GM21381 (cell line): Measurements from ENCODE around the gene DNMT1.
"Not testable (repeated sequence)": the region's sequence is repeated elsewhere in the genome, so short reads cannot be mapped to it uniquely, and the experiment has no call there.

ENCODE experiments used
- ATAC-seq: cut with Tn5 transposase; IDR thresholded peaks from one replicate; pipeline ENCODE4 v1.9.1; 2021; ENCODE audit warnings: mild to moderate bottlenecking, moderate library complexity; ENCODE audit not compliant: unreplicated experiment

DNMT1 gene

DNA sequence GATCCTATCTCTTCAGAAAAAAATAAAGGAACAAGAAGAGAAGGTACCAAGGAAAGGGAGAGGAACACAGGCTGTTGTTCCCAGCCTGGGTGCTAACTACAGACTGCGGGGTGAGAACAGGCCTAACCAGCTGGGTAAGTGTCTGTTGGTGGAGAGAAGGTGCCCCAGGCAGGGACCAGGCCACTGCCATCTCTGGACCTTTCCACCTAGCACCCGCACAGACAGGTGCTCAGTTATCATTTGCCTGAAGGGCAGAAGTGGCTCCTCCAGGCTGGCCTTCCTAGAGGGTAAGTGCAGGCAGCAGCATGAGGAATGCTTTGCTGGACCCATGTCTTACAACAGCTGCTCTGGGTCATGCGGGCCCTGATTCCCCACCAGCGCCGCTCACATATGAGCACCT lies 10.1 kb downstream of the DNMT1 start:
- ATAC-seq: no peak

DNA sequence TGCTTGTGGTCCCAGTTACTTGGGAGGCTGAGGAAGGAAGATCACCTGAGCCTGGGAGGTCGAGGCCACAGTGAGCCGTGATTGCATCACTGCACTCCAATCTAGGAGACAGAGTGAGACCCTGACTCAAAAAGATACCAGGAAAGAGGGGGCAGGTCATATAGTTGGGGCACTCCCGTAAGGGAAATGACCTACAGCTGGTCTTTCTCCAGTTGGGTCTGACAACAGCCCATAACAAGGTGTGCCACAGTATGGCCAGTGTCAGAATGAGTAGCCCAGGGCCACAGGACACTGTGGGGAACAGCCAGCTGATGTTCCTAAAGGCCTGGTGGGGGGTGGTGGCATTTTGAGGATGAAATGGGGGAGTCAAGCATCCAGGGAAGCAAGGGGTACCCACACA lies 10.8 kb downstream of the DNMT1 start:
- no peak for ATAC-seq

DNA sequence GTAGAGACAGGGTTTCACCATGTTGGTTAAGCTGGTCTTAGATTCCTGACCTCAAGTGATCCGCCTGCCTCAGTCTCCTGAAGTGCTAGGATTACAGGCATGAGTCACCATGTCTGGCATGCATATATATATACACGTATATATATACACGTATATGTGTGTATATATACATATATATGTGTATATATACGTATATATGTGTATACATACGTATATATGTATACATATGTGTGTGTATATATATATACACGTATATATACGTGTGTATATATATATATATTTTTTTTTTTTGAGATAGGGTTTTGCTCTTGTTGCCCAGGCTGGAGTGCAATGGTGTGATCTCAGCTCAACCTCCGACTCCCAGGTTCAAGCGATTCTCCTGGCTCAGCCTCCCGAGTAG lies 11.9 kb downstream of the DNMT1 start:
- no peak for ATAC-seq

DNA sequence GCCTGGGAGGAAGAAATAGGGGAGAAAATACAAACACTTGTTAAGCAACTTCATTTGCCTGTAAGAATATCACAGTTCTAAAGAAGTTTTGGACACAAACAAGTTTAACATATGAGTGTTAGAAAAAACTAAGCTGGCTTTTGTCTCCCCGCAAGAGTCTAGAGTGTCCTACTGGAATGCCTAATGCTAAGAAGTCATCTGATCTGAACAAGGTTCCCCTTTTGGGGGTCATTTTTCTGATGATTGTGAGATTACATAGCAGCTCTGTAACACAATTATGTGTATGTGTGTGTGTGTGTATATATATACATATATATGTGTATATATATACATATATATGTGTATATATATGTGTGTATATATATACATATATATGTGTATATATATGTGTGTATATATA lies 12.7 kb downstream of the DNMT1 start:
- no peak for ATAC-seq

DNA sequence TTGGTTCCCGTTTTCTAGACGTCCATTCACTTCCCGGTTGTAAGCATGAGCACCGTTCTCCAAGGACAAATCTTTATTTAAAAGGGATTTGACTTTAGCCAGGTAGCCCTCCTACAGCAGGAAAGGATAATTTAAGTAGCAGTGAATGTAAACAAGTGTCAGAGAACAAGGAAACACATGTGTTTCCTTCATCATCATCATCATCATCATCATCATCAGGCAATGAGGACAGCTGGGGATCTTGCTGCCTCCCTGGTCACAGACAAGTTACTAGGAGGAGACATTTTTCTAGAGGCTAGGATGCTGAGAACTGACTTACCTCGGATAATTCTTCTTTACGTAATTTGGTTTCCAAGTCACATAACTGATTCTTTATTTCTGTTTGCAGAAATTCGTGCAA lies 14.3 kb downstream of the DNMT1 start:
- ATAC-seq: no peak

DNA sequence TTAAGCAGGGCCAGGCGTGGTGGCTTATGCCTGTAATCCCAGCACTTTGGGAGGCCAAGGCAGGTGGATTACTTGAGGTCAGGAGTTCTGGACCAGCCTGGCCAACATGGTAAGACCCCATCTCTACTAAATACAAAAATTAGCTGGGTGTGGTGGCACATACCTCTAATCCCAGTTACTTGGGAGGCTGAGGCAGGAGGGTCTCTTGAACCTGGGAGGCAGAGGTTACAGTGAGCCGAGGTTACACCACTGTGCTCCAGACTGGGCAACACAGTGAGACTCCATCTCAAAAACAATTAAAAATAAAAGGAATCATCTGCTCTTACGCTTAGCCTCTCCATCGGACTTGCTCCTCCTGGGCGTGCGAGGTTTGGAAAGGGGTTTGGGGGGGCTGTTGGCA lies 14.7 kb downstream of the DNMT1 start:
- ATAC-seq: not testable (repeated sequence)

DNA sequence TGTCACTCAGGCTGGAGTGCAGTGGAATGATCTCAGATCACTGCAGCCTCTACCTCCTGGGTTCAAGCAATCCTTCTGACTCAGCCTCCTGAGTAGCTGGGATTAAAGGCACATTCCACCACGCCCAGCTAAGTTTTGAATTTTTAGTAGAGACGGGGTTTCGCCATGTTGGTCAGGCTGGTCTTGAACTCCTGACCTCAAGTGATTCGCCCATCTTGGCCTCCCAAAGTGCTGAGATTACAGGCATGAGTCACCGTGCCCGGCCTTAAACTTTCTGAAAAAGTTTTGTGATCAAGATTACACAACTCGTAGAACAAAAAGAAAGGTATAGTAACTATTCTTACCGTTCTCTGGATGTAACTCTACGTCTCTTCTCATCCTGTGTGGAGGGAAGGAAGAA lies 21.2 kb downstream of the DNMT1 start:
- ATAC-seq: no peak

DNA sequence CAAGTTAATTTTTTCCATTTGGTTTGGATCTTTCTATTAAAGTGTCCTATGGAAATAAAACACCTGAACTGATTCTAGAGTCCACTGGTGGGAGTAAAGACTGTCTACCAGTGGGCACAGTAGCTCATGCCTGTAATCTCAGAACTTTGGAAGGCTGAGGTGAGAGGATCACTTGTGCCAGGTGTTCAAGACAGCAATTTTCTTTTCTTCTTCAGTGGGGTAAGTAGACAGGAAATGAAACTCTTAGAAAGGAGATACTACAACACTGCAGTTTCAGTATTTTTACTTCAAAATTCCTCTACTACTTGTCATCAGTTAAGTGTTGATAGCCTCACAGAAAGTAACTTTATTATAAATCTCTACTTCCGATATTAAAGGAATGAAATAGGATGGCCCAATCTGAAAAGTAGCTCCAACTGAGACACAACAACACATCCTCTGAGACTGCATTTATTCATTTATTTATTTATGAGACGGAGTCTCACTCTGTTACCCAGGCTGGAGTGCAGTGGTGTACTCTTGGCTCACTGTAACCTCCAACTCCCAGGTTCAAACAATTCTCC lies 26.3 kb downstream of the DNMT1 start:
- ATAC-seq: no peak

DNA sequence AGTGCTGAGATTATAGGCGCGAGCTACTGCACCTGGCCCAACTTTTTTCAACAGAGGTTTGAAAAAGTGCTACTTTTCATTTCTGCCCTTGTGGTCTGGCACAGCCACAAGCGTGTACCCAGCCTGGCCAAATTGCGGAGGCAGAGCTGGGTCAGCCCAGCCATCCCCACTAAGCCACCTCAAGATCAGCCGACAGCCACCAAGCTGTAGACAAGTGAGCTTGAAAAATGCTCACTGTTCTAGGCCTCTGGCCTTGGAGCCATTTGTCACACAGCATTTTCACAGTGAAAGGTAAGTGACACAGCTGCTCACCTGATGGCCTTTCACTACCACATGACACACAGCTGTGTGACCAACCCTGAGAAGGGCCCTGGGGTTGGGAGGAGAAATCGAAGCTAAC lies 27.3 kb downstream of the DNMT1 start:
- no peak for ATAC-seq

DNA sequence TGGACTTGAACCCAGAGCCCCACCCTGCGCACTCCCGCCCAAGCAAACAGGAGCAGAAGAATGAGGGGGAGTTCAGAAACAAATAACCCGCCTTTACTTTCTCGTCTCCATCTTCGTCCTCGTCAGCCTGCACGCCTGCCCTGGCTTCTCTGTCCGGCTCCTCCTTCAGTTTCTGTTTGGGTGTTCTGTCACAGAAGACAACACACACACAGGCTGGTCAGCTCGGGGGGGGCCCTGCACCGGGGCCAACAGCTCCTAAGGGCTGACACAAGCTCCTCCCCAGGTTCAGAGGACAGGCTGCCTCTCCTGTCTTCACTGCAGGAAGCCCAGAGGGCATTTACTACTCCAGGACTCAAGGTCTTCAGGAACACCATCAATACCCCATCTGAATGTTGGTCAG lies 28.3 kb downstream of the DNMT1 start:
- ATAC-seq: not testable (repeated sequence)

DNA sequence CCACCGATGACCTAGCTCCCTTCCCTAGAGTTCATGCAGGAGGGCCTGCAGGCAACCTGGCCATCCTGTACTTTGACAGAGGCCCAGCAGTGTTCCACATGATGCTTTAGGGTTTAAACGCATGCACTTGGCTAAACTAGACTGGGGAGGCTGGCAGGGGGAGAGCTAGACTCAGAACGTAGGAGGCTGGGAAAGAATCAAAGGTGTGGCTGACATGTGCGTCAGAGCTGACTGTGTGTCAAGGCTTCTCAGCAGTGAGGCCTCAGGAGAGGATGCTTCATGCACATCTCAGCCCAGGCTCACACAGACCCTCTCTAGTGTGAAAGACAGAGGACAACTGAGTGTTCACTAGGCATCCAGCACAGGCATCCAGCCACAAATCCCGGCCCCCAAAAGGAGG lies 28.7 kb downstream of the DNMT1 start:
- ATAC-seq: no peak

DNA sequence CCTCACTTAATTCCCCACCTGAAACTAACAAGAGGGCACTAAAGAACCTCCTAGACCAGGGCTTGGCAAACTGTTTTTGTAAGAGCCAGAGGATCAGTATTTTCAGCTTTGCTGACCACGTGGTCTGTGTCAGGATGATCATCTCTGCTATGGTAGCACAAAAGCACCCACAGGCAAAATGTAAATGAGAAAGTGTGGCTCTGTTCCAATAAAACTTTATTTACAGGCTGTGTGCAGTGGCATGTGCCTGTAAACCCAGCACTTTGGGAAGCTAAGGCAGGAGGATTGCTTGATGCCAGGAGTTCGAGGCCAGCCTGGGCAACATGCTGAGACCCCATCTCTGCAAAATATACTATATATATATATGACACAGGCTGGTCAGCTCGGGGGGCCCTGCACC lies 31.2 kb downstream of the DNMT1 start:
- no peak for ATAC-seq

DNA sequence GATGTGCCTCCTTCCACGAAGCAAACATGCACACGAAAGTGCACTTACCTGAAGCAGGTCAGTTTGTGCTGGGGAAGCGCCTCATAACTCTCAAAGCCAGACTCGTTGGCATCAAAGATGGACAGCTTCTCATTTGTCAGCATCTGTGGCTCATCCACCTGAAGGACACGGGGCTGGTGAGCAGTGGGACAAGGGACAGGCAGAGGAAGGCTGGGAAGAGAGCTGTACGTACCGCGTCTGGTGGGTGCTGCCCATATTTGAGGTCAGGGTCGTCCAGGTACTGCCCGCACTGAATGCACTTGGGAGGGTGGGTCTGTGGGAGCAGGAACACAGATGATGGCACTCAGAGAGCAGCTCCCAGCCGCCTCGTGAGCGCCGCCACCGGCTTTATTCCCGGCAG lies 35.1 kb downstream of the DNMT1 start:
- no peak for ATAC-seq

DNA sequence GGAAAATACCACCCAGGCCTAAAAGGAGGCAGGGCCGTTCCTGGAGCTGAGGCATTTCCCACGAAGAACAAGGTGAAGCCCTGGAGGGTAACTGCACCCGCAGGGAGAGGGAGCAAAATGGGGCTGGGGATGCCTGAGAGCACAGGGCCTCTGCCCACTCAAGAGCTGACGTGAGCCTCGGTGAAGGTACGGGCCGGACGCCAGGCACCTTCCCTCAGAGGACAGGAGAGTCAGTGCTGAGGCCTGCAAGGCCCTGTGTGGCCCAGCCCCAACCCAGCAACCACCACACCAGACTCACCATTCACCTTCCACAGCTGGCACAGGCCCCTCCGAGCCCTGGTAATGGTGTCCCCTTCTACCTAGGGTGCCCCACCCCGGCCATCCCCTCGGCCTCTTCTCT lies 36.3 kb downstream of the DNMT1 start:
- ATAC-seq: no peak

DNA sequence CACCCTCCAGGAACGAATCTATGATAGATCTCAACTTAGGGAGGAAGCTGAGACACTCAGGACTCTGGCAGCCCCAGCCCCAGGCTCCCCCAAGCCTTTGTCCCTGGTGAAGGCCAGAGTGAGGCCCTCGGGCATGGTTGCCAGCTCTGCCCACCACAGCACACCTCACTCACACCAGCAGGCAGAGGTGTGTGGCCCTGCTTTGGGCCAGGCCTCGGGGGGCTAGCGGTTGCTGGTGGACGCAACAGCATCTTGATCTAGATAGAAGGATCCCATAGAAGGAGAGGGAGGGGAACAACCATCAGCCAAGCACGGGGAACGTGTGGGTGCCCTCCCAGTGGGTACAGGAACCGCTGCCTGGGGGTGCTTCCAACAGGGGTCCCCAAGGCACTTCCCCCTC lies 36.7 kb downstream of the DNMT1 start:
- no peak for ATAC-seq

DNA sequence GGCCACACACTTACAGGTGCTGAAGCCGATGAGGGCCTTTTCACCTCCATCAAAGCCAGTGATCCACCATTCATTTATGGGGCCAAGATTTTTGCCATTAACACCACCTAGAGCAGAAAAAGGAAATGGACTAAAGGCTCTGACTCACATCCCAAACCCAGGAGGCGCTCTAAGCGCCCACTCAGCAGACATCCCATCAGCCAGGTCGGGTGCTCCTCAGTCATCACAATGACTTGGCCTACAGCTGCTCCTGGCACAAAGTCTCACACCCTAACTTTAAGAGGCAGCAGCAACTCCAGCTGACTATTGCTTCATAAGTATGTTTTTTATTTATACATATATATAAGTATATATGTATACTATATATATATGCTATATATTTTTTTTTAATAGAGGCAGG lies 38.9 kb downstream of the DNMT1 start:
- ATAC-seq: no peak

DNA sequence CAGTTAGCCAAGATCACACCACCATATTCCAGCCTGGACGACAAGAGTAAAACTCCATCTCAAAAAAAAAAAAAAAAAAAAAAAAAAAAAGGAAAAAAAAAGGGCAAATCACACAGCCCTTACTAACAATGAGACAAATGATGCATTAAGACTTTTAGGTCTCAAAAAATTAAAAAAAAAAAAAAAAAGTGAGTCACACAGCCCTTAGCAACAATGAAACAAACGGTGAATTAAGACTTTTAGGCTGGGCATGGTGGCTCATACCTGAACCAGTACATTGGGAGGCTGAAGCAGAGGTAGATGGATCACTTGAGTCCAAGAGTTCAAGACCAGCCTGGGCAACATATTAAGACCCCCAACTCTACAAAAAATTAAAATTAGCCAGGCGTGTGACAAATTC lies 42.7 kb downstream of the DNMT1 start:
- ATAC-seq: no peak

DNA sequence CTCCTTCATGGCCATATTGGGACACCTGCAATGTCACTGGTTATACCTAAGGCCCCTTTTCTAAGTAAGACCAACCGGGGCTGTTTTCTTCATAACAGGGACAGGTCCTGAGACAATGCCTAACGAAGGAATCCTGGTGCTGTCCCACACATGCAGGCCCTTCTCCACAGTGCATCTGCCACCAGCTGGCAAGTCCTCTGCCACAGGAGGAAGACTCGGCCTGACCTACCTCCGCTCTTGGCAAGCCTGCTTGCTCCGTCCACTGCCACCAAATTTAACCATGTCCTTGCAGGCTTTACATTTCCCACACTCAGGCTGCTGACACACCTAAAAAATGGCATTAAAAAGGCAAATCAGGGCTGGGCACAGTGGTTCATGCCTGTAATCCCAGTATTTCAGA lies 43.2 kb downstream of the DNMT1 start:
- ATAC-seq: no peak

DNA sequence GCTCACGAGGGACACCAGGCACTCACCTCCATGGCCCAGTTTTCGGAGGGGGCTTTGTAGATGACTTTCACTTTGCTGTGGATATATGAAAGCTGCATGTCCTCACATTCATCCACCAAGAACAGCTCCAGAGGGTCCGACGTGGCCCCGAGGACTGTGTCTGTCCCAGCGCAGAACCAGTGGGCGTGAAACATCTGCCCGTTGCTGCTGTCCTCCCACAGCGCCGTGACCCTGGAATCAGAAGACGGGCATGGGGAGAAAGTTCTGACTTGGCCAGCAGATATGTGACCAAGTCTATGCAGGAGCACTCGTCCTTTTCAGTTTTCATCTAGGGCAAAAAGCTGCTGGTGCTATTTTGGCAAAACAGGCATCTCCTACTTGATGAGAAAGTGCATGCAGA lies 45.3 kb downstream of the DNMT1 start:
- ATAC-seq: no peak

DNA sequence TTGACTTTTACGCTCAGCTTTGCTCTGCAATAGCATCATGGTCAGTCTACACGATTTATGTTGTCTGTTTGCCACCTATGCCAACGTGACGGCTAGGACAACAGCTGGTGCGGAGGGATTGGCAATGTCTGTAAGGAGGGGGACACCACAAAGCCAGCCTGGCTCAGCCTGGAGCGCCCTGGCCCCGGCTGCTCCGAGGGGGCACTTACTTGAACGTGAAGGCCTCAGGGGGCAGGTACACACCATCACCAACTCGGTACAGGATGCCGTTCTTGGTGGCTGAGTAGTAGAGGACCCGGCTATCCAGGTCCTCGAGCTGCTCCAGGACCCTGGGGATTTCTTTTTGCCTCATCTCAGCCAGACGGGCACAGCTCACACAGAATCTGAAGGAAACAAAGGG lies 48.6 kb downstream of the DNMT1 start:
- ATAC-seq: no peak

DNA sequence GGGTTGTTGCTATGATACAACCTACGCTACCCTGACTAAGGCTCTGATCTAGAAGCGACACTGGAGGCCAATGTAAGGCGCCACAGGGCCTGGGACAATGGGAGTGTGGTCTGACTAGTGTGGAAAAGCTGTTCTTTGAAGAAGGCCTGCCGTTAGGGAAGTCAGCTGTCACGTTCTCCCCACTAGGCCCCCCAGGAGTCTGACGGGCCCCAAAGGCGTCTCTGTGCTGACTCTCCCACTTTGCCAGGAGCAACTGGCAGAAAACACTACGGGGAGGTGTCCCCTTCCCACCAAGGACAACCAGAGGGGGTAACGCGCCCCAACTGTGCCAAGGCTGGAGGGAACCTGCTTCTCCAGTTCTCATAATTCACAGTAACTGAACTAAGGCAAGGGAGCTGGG lies 49.7 kb downstream of the DNMT1 start:
- ATAC-seq: no peak

DNA sequence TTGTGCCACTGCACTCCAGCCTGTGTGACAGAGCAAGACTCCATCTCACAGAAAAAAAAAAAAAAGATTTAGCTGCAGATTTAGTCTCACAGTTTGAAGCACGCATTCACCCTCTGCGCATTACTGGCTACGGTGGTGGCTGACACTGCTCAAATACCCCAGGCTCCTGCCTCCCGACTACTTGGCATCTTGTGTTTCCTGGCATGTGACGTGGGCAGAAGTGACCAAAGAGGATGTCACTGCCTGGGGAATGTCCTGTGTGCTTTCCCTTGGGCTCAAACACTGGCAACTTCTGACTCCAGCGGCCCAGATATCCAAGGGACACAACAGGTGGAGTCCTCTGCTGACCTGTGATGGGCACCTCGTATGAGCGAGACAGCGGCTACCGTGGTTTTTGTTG lies 50.4 kb downstream of the DNMT1 start:
- ATAC-seq: no peak

DNA sequence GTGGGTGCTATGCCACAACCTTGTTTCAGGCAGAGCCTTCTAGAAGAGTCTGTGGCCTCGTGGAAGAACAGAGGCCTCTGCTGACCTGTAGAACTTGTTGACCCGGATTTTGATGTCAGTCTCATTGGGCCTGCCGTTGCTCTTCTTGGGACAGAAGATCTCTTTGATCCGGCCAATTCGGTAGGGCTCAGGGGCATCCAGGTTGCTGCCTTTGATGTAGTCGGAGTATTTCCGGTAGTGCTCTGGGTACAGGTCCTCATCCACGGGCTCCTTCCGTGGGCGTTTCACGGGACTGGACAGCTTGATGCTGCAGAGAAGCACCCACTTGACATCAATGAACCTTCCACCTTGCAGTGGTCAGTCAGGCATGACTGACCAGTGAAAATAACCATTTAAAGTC lies 51.1 kb downstream of the DNMT1 start:
- no peak for ATAC-seq
